ENCODE measurements around the gene IRF1.

IRF1 gene

GRCh38 chr5:132474131-132474723 lies 16.3 kb downstream of the IRF1 start:
- DNase-seq, result peak; percentile 2

GRCh38 chr5:132473668-132474067 lies 16.9 kb downstream of the IRF1 start:
- DNase-seq, result peak; percentile 2

- DNase-seq, result peak; percentile 78
Measured at GRCh38 chr5:132473019-132473531, 17.5 kb downstream of the IRF1 start.

GRCh38 chr5:132472431-132472830 lies 18.1 kb downstream of the IRF1 start:
- DNase-seq, result no peak

- DNase-seq, result peak; percentile 4
Measured at GRCh38 chr5:132471944-132472343, 18.6 kb downstream of the IRF1 start.

- DNase-seq, result peak; percentile 20
Measured at GRCh38 chr5:132471151-132471907, 19.2 kb downstream of the IRF1 start.

GRCh38 chr5:132470596-132470995 lies 20.0 kb downstream of the IRF1 start:
- DNase-seq, result no peak

- no peak for DNase-seq
Measured at GRCh38 chr5:132470010-132470392, 20.6 kb downstream of the IRF1 start.

DNA sequence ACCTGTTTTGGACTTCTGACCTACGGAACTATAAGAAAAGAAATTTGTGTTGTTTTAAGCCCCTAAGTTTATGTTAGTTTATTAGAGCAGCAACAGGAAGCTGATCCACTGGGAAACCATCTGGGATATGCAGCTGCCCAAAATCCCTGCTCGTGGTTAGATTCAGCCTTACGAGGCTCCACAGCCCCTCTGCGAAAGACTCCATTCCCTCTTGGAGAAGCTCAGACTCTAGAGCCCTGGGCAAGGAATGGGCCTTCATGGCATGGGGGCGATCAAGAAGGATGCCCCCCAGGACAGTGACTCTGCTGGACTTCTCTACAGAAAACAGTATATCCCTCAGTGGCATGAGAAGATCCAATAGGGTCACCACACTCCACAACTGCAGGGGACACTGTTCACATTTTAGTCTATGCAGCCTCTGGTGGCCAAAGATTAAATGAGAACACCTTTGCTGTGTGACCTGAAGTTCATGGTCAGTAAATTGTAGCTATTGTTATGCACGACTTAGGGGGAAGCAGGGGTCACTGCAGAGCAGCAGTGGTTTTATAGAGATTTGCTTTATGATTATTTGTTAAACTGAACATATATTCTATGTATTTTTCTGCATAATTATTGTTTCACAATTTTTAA lies 21.1 kb downstream of the IRF1 start:
- peak; percentile 1 for DNase-seq

DNA sequence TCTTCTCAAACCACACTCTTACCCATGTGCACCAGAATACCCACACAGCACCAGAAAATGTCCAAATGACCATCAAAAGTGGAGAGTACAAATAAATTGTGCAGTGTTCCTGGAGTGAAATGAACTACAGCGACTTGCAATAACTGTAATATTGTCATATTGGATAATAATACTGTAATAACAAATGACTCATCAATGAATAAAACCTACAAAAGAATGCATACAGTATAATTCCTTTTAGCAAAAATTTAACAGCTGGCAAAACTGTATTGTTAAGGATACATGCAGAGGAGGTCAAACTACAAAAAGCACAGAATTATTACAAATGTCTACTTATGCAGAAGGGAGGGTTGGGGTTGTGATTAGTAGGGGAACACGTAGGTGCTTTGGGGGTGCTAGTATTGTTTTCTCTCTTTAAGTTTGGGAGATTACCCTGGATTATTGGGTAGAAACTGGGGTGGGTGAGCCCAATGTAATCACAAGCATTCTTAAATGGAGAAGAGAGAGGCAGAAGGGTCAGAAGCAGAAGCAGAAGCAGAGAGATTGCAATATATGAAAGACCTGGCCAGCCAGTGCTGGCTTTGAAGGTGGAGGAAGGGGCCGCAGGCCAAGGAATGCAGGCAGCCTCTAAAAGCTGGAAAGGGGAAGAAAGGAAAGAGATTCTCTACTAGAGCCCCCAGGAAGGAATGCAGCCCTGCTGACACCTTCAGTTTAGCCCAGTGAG lies 21.8 kb downstream of the IRF1 start:
- peak; percentile 0 for DNase-seq

DNA sequence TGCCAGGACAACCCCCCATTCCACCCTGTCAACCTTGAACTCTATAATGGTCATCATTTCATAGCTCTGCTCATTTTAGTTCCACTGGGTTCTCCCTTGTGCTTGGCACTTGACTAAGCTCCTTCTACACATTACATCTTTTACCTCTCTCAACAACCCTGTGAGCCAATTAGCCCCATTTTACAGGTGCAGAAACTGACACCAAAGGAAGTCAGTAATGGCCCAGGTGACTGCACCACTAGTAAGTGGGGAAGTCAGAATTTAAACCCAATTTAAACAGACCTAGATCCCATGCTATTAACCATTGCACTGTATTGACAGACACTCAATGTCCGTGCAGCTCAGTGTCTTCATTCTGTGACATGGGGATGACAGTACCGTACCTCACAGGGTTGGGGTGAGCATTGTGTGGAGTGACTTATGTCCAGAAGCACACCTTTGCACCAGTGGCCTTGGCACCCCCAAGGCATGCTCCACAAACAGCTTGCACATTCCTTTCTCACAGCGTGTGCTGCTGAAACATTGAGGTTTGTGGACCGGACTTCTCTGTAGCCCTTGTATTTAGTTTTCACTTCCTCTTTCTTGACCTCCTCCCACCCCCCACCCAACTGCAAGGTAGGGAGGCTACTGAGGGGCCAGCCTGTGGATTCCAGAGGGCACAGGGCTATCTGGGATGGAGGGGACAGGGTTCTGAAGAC lies 23.1 kb downstream of the IRF1 start:
- peak; percentile 3 for DNase-seq

DNA sequence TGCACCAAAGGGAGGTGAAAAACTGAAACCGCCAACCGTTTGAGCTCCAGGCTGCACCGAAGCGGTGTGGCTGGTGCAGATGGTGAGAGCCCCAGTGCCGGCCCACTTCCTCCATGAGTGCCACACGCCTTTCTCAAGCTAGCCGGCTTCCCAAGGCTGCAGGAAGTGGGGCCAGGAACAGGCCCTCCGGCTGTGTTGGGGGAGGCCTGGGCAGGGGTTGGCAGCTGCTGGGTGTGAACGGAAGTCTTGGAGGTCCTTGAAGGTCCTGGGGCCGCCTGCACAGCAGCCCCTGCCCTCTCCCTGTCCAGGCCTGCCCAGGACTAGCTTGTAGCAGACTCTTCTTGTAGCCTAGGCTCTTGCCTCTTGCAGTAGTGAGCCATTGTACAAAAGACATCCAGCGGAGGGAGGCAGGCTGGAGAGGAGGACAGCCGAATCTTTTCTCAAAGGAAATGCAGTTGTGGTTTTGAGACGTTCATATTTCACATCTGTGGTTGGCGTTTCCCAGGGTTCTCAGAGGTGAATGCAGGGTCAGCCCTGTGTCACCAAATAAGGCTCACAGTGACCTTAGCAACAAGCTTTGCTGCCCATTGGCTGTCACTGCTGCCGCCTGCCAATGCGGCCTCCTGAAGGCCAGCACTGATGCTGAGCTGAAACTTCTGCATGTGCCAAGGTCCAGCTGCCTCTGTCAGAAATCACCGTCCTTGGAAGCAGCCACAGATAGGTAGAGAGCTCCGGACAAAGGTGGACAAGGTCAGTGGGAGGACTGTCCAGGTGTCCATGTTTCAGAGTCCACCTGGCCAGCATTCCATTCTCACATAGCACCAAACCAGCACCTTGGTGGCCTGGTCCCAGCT lies 23.9 kb downstream of the IRF1 start:
- peak; percentile 75 for DNase-seq

DNA sequence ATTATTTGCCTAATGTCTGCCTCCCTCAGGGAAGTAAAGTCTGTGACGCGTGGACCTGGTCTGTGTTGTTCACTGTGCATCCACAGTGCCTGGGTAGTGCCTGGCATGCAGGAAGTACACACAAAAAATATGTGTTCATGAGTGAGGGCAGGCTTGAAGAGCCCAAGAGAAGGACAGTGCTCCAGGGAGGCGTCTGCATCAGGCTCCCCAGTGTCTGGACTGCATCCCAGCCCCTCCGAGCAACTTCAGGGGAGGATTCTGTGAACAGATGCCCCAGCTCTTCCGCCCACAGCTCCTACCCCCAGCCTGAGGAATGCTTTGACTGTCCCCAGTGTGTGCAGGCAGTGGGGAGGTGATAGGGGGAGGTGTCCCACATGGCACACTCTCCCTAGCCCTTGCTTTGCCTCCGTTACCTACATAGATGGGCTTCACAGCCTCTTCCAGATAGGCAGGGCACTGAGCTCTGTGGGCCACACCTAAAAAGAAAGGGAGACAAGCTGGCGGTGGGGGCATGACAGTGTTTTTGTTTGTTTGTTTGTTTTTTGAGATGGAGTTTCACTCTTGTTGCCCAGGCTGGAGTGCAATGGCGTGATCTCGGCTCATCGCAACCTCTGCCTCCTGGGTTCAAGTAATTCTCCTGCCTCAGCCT lies 25.4 kb downstream of the IRF1 start:
- peak; percentile 37 for DNase-seq

GRCh38 chr5:132464156-132464939 lies 26.2 kb downstream of the IRF1 start:
- DNase-seq, result peak; percentile 58

DNA sequence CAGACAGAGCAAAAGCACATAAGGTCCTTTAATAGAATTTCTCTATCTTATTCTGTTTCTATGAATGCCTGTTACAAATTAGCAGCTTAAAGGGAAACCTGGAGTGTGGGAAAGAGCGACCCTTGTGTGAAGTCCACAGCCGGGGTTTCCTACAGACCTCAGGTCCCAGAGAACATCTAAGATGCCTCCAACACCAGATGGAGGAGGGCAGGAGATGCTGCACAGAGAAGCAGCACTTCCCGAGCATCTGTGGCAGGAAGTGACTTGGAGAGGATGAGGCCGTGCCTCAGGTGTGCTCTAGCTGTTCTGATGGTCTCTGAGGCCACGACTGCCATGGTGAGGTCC lies 26.8 kb downstream of the IRF1 start:
- peak; percentile 46 for DNase-seq

- peak; percentile 2 for DNase-seq
Measured at GRCh38 chr5:132462856-132463745, 27.5 kb downstream of the IRF1 start.

- no peak for DNase-seq
Measured at GRCh38 chr5:132462333-132462732, 28.2 kb downstream of the IRF1 start.

DNA sequence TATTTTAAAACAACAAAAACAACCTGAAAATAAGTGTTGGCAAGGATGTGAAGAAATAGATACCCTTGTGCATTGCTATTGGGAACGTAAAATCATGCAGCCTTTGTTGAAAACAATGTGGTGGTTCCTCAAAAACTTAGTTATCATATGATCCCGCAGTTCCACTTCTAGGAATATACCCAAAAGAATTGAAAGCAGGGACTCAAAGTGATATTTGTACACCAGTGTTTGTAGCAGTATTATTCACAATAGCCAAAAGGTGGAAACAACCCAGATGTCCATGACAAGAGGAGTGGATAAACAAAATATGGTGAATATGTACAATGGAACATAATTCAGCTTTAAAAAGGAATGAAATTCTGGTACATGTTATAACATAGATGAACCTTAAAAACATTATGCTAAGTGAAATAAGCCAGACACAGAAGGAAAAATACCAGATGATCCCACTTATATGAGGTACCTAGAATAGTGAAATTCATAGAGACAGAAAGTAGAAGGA lies 29.0 kb downstream of the IRF1 start:
- DNase-seq, result no peak

All from CD4-positive, alpha-beta T cell treated with Interleukin-17A for 4 hours (primary cell).